COR-L47 (cell line): ENCODE results near the gene CEP72.
"Not testable (repeated sequence)": the region's sequence is repeated elsewhere in the genome, so short reads cannot be mapped to it uniquely, and the experiment has no call there.

Experiments
- DNase-seq: peaks from one replicate; lab custom pipeline; 2025; lab: John Stamatoyannopoulos, UW

Gene CEP72

GRCh38 chr5:611731-612486 lies at the start of gene CEP72:
Gene CEP72 (plus strand): TSS chr5:612340. CDS start chr5:612362, 22 bp downstream.
- DNase-seq = peak; percentile 78

GRCh38 chr5:565782-566440 lies 46.2 kb upstream of the CEP72 start:
- no peak for DNase-seq

- DNase-seq = no peak
Measured at GRCh38 chr5:566636-567309, 45.4 kb upstream of the CEP72 start.

- no peak for DNase-seq
Measured at GRCh38 chr5:567664-568060, 44.5 kb upstream of the CEP72 start.

- DNase-seq = no peak
Measured at GRCh38 chr5:568061-568781, 43.9 kb upstream of the CEP72 start.

GRCh38 chr5:568809-569208 lies 43.3 kb upstream of the CEP72 start:
- no peak for DNase-seq

GRCh38 chr5:569358-569867 lies 42.7 kb upstream of the CEP72 start:
- no peak for DNase-seq

GRCh38 chr5:569868-570361 lies 42.2 kb upstream of the CEP72 start:
- DNase-seq = no peak

GRCh38 chr5:570446-570845 lies 41.7 kb upstream of the CEP72 start:
- no peak for DNase-seq

- no peak for DNase-seq
Measured at GRCh38 chr5:570886-571285, 41.3 kb upstream of the CEP72 start.

GRCh38 chr5:571791-572190 lies 40.3 kb upstream of the CEP72 start:
- DNase-seq = no peak

GRCh38 chr5:572398-573019 lies 39.6 kb upstream of the CEP72 start:
- peak; percentile 67 for DNase-seq

- DNase-seq = no peak
Measured at GRCh38 chr5:573206-573605, 38.9 kb upstream of the CEP72 start.

- DNase-seq = peak; percentile 83
Measured at GRCh38 chr5:573976-574375, 38.2 kb upstream of the CEP72 start.

GRCh38 chr5:574906-575305 lies 37.2 kb upstream of the CEP72 start:
- no peak for DNase-seq

GRCh38 chr5:575636-576035 lies 36.5 kb upstream of the CEP72 start:
- no peak for DNase-seq

GRCh38 chr5:577214-577613 lies 34.9 kb upstream of the CEP72 start:
- DNase-seq = not testable (repeated sequence)

- DNase-seq = no peak
Measured at GRCh38 chr5:577800-578199, 34.3 kb upstream of the CEP72 start.

GRCh38 chr5:579211-579610 lies 32.9 kb upstream of the CEP72 start:
- no peak for DNase-seq

GRCh38 chr5:579746-580366 lies 32.3 kb upstream of the CEP72 start:
- DNase-seq = no peak

GRCh38 chr5:580436-580835 lies 31.7 kb upstream of the CEP72 start:
- no peak for DNase-seq
